Breast epithelium (tissue), 3 donors: ENCODE results near the gene MAST3.

ENCODE experiments used
- CTCF ChIP-seq, 3 donors: fragments of 450-650 bp; IDR thresholded peaks; one replicate each; pipeline ENCODE4 v1.5.1; 2016 to 2017; ENCODE audit warnings: antibody characterized with exemption in 3 of 3, mild to moderate bottlenecking in 3 of 3, moderate library complexity in 3 of 3
- POLR2A ChIP-seq: fragments of 450-650 bp; IDR thresholded peaks from one replicate; pipeline ENCODE4 v1.6.1; 2016; ENCODE audit warnings: antibody characterized with exemption, mild to moderate bottlenecking, moderate library complexity
- POLR2AphosphoS5 ChIP-seq, 3 donors: sonication (generic); formaldehyde crosslinking; IDR thresholded peaks; one replicate each; pipeline ENCODE4 v1.6.1; 2017; ENCODE audit warnings: antibody characterized with exemption in 3 of 3

- TF ChIP-seq POLR2AphosphoS5 (IDR thresholded peaks at IDR 0.05) (no peak), CTCF (IDR thresholded peaks at IDR 0.05) (no peak), POLR2A (no peak)
These were observed 100.4 kb downstream of the MAST3 start for GRCh38 chr19:18197941-18198340.
